NB4 (cell line): ENCODE measurements around the gene DNAJA2.

ENCODE experiments used
- DNase-seq: peaks from one replicate; pipeline ENCODE4 v3.0.0; 2010; ENCODE audit warnings: low read depth
- H3K4me3 ChIP-seq: one replicate; pipeline ENCODE4 v1.5.1; 2011; ENCODE audit warnings: mild to moderate bottlenecking, low read depth, low read length, moderate library complexity
- MAX ChIP-seq: IDR thresholded peaks from 2 replicates; pipeline ENCODE4 v1.6.1; 2011; ENCODE audit warnings: low read depth, low read length
- MYC ChIP-seq: IDR thresholded peaks from 2 replicates; pipeline ENCODE4 v1.6.1; 2011; ENCODE audit warnings: low read depth, low read length
- POLR2A ChIP-seq: IDR thresholded peaks from 2 replicates; pipeline ENCODE4 v1.6.1; 2011; ENCODE audit warnings: mild to moderate bottlenecking; ENCODE audit not compliant: insufficient read length; ENCODE audit errors: extremely low read depth
- TF ChIP-seq, protein P1 (sequence below): IDR thresholded peaks from one replicate; pipeline ENCODE4 v1.5.1; 2012; ENCODE audit warnings: low read depth, low read length

Gene DNAJA2

DNA sequence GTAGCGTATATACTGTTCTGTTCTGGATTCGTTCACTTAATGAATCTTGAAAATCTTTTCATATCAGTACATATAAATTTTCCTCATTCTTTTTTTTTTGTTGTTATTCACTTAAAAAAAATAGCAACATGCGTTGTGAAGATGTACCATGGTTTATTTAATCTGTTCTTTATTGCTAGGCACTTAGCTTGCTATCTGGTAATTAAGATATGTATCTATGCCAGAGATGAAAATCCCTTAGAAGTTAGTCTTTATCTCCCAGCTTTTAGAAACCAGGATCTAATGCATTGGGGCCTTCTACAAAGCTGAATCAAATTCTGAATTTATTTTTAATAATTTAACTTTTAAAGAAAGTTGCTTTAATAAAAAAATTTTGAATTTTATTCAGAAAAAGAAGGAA is 13.0 kb upstream of the DNAJA2 start:
- DNase-seq, result no peak
- TF ChIP-seq MYC, result no peak
- no peak for TF ChIP-seq MAX
- TF ChIP-seq, protein P1, sequence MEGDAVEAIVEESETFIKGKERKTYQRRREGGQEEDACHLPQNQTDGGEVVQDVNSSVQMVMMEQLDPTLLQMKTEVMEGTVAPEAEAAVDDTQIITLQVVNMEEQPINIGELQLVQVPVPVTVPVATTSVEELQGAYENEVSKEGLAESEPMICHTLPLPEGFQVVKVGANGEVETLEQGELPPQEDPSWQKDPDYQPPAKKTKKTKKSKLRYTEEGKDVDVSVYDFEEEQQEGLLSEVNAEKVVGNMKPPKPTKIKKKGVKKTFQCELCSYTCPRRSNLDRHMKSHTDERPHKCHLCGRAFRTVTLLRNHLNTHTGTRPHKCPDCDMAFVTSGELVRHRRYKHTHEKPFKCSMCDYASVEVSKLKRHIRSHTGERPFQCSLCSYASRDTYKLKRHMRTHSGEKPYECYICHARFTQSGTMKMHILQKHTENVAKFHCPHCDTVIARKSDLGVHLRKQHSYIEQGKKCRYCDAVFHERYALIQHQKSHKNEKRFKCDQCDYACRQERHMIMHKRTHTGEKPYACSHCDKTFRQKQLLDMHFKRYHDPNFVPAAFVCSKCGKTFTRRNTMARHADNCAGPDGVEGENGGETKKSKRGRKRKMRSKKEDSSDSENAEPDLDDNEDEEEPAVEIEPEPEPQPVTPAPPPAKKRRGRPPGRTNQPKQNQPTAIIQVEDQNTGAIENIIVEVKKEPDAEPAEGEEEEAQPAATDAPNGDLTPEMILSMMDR, result no peak
- no peak for TF ChIP-seq POLR2A
- no peak overlapping the region for H3K4me3 ChIP-seq

- no peak overlapping the region for H3K4me3 ChIP-seq
- TF ChIP-seq, protein P1, result no peak
- TF ChIP-seq MYC (no peak), MAX (no peak), POLR2A (no peak)
- DNase-seq, result no peak
These were observed 8.9 kb upstream of the DNAJA2 start for GRCh38 chr16:46982335-46982734.

GRCh38 chr16:46980926-46981325 is 7.5 kb upstream of the DNAJA2 start:
- H3K4me3 ChIP-seq, result no peak overlapping the region
- TF ChIP-seq MAX, result no peak
- TF ChIP-seq, protein P1, result no peak
- TF ChIP-seq MYC, result no peak
- no peak for TF ChIP-seq POLR2A
- no peak for DNase-seq

DNA sequence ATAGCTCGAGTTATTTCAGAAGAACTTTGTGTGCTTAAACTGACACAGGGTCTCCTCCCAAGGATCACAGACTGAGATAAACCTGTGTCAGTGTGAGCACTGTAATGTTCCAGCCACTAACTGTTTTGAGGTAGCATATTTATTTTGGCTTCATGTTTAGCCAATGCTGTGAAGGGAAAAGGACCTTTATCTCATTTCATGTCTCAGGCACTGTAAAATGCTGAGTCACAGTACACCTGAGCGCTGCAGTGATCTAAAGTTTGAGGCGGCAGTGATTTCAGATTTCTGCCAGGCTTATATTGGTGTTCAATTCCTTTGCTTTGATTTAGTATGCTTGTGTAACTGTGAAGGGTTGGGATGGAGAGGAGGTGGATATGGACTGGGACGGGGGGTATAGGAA is 3.1 kb upstream of the DNAJA2 start:
- H3K4me3 ChIP-seq, result no peak overlapping the region
- TF ChIP-seq MYC (no peak), POLR2A (no peak)
- TF ChIP-seq, protein P1, result no peak
- DNase-seq, result no peak

DNA sequence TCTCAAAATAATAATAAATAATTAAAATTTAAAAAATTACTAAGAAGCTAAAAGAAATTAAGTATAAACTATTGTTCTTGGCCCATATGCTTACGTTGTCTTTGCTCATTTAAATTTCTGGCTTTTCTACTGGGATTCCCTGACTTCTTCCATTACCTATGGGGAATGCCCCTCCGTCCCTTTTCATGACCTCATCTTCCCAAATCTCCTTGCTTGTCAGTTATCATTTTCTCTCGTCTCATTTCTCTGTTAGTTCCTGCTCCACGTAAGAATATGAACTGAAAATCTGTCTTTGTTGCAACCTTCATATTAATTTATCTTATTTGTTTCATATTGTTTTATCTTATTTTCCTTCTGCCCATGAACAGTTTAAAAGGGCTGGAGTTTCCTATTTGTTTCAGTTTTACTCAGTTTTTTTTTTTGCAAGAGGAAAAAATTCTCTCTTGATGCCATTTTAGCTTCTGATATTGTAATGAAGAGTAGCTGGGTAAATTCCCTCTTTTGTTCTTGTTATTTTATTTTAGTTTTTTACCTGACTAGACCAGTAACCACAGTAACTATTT is 2.5 kb upstream of the DNAJA2 start:
- no peak for DNase-seq
- no peak overlapping the region for H3K4me3 ChIP-seq
- TF ChIP-seq MYC, result no peak
- TF ChIP-seq POLR2A, result no peak
- no peak for TF ChIP-seq MAX
- TF ChIP-seq, protein P1, result no peak

DNA sequence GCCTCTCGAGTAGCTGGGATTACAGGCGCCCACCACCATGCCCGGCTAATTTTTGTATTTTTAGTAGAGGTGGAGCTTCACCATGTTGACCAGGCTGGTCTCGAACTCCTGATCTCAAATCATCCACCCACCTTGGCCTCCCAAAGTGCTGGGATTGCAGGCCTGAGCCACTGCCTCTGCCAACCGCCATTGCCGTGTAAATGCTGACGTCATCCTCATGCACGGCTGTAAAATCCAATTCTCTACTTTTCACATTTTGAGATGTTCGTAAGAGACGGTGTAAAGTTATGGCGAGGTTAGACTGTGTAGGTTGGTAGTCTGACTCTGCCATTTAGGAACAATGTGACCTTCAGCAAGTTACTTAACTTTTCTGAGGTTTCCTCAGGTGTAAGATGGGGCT is 1.7 kb upstream of the DNAJA2 start:
- no peak for DNase-seq
- H3K4me3 ChIP-seq, result no peak overlapping the region
- TF ChIP-seq, protein P1, result no peak
- TF ChIP-seq MYC (no peak), POLR2A (no peak), MAX (no peak)
